Aorta (tissue), 5 donors: ENCODE data around the gene PARP8. TPM values are rescaled to one million over a fixed set of nuclear protein-coding genes. Genes with fewer than 3 reads are reported as not detected.

Experiments used
- ATAC-seq: fragments of 200-7000 bp; cut with Tn5 transposase; one replicate; pipeline ENCODE4 v1.9.1; 2022; ENCODE audit warnings: moderate library complexity; ENCODE audit not compliant: low FRiP score
- DNase-seq, 2 donors: peaks; one replicate each; pipeline ENCODE4 v3.0.0-alpha.2; 2020
- H3K27ac ChIP-seq, 2 donors: one replicate each; pipeline ENCODE4 v1.5.1; 2013; ENCODE audit warnings: low read length in 2 of 2, mild to moderate bottlenecking in 2 of 2, moderate library complexity in 2 of 2, control low read depth in 1 of 2, inconsistent platforms in 1 of 2, low read depth in 1 of 2
- H3K27me3 ChIP-seq, 2 donors: one replicate each; pipeline ENCODE4 v1.6.1; 2013; ENCODE audit warnings: control low read depth in 1 of 2, low read length in 1 of 2, mild to moderate bottlenecking in 1 of 2, moderate library complexity in 1 of 2; ENCODE audit not compliant: insufficient read depth in 2 of 2, control insufficient read depth in 1 of 2
- H3K36me3 ChIP-seq, 2 donors: one replicate each; pipeline ENCODE4 v1.6.1; 2013; ENCODE audit warnings: control low read depth in 1 of 2, low read length in 1 of 2, mild to moderate bottlenecking in 1 of 2; ENCODE audit not compliant: insufficient read depth in 2 of 2, control insufficient read depth in 1 of 2
- H3K4me1 ChIP-seq, 2 donors: one replicate each; pipeline ENCODE4 v1.6.1; 2013; ENCODE audit warnings: low read length in 2 of 2, control low read depth in 1 of 2, mild to moderate bottlenecking in 1 of 2, moderate library complexity in 1 of 2; ENCODE audit not compliant: insufficient read depth in 2 of 2, control insufficient read depth in 1 of 2
- H3K4me3 ChIP-seq, 2 donors: one replicate each; pipeline ENCODE4 v1.5.1; 2013; ENCODE audit warnings: low read length in 2 of 2, control low read depth in 1 of 2, mild to moderate bottlenecking in 1 of 2
- H3K9me3 ChIP-seq: one replicate; pipeline ENCODE4 v1.6.1; 2013; ENCODE audit warnings: mild to moderate bottlenecking, low read length; ENCODE audit not compliant: control insufficient read depth
- WGBS, 2 donors: extraction: QIAGEN DNeasy Blood & Tissue Kit; methylation state at CpG; one replicate each; pipeline ENCODE4 v1.1.7; 2013; 5-methylcytosine and 5-hydroxymethylcytosine counted together
- intact Hi-C, 2 donors: fragments of 100-400 bp; cut with DNase I; formaldehyde crosslinking; loops; one replicate each; pipeline versions ENCODE4 v1.14.2 to v1.15.0; 2022
- polyA plus RNA-seq, 2 donors: library from polyadenylated mRNA; stranded (reverse); fragments of 200-250 nt; gene quantifications; one replicate each; pipeline ENCODE4 v1.2.3, GENCODE V29; 2013
- total RNA-seq, 2 donors: library from RNA; stranded (reverse); fragmentation: NEBNext Ultra II Directional; extraction: Animal tissue kit (Norgen Biotek cat#: 25700); gene quantifications; one replicate each; pipeline ENCODE4 v1.2.1, GENCODE V29; 2021
- donor health status: healthy with polysubstance abuse.
- donor health status: Bipolar disorder and iron deficiency.
- donor health status: DM: no; HTN: no; CAD: no.
- donor health status: DM: no; HTN: no; CAD: no.
- donor health status: DM: yes; HTN: yes; CAD: no.

PARP8 gene
- total and polyA plus RNA-seq, 4 donors, result 5.3 to 47.6 (median 19.5) TPM

DNA sequence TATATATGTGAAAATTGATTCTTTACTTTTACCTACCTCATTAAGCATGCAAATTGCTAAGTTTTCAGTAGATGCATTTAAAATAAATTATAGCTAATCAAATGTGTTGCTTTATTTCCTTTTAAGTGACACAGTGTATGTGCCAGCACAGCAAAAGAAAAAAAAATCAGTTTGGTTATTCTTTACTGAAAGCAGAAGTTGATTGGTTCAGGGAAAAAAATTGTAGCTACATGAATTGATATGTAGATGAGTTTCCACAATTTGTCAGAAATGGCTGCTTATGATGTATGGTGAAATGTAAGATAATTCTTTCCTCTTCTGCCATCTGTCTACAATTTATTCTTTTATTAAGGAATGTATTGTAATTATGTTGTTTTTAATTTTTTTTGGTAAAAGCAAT is 57.8 kb downstream of the PARP8 start:
- H3K4me3 ChIP-seq, result no peak overlapping the region
- no peaks in the 10 kb centered on the region for H3K9me3 ChIP-seq
- no peaks in the 10 kb centered on the region for H3K36me3 ChIP-seq
- no peak for ATAC-seq
- no peaks in the 10 kb centered on the region for H3K27me3 ChIP-seq
- peaks cover 0 to 2% of the 10 kb centered on the region in 2 donors for H3K4me1 ChIP-seq
- DNase-seq, result no peak
- H3K27ac ChIP-seq, result no peak overlapping the region
- intact Hi-C loops, result no loop called here

DNA sequence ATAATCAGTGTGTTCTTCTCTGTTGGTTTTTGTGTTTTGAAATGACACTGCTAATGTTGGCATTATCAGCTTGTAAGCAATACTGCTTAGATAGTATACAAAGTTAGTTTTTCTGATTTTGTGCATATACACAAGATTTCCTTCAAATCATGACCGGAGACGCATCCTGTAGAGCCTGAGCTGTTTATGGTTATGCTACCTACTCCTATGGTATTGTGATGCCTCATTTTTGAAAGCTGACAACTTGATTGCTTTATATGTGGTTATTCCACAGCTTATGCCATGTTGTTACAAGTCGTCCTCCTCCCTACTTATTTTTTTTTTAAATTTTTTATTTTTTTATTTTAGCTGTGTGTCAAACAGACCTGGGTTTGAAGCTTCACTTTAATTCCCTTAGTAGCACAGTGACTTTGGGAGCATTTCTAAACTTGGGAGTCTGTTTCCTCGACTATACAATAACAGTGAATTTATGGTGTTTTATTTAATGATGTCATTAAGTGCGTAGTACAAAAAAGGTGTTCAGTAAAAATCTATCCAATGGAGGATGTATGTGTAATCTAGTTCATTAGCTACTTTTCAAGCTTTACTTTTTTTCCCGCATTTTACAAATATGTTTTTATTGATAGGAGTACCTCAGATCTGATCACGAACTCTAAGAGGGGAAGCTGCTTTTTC is 59.5 kb downstream of the PARP8 start:
- no peak overlapping the region for H3K4me3 ChIP-seq
- no peaks in the 10 kb centered on the region for H3K9me3 ChIP-seq
- no peaks in the 10 kb centered on the region for H3K27me3 ChIP-seq
- 91 to 94% methylated on average over 7 of the region's 7 CpGs for WGBS, 2 donors
- no peaks in the 10 kb centered on the region for H3K36me3 ChIP-seq
- ATAC-seq (no peak), DNase-seq (no peak)
- intact Hi-C loops, result no loop called here
- no peak overlapping the region for H3K27ac ChIP-seq
- H3K4me1 ChIP-seq, result peaks cover 0 to 2% of the 10 kb centered on the region in 2 donors

- H3K36me3 ChIP-seq, result no peaks in the 10 kb centered on the region
- 83% methylated on average over 3 of the region's 3 CpGs for WGBS, 2 donors
- H3K4me3 ChIP-seq, result no peak overlapping the region
- no peaks in the 10 kb centered on the region for H3K27me3 ChIP-seq
- H3K4me1 ChIP-seq, result peaks cover 0 to 2% of the 10 kb centered on the region in 2 donors
- no peak for ATAC-seq
- intact Hi-C loops, result no loop called here
- no peak overlapping the region for H3K27ac ChIP-seq
- H3K9me3 ChIP-seq, result no peaks in the 10 kb centered on the region
- no peak for DNase-seq
Measured at GRCh38 chr5:50726475-50727148, 60.2 kb downstream of the PARP8 start.

DNA sequence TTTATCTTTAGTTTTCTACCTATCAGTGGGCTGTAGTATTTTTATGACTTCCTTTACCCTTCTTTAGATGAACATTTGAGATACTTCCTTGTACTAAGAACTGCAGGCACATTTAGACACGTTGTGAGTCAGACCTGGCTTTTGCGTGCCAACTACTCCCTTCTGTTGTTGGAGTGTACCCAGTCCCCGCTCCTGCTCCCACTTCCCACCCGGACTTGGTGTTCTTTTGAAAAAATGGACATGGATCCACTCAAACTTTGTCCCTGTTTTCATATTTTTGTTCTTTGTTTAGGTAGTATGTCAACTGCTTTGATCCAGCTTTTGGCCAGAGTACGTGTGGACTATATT is 60.7 kb downstream of the PARP8 start:
- 10 to 17% methylated on average over 5 of the region's 5 CpGs for WGBS, 2 donors
- ATAC-seq, result no peak
- Histone ChIP-seq H3K36me3 (no peaks in the 10 kb centered on the region), H3K4me1 (peaks cover 0 to 2% of the 10 kb centered on the region in 2 donors), H3K9me3 (no peaks in the 10 kb centered on the region), H3K4me3 (no peak overlapping the region), H3K27me3 (no peaks in the 10 kb centered on the region), H3K27ac (no peak overlapping the region)
- DNase-seq, result peak; percentile 56 to 73
- intact Hi-C loops, result no loop called here

- no peak for DNase-seq
- H3K9me3 ChIP-seq, result no peaks in the 10 kb centered on the region
- no peaks in the 10 kb centered on the region for H3K27me3 ChIP-seq
- no peak for ATAC-seq
- H3K4me3 ChIP-seq, result no peak overlapping the region
- intact Hi-C loops, result no loop called here
- H3K36me3 ChIP-seq, result no peaks in the 10 kb centered on the region
- peaks cover 0 to 2% of the 10 kb centered on the region in 2 donors for H3K4me1 ChIP-seq
- 95 to 96% methylated on average over 2 of the region's 2 CpGs for WGBS, 2 donors
- H3K27ac ChIP-seq, result no peak overlapping the region
Measured at GRCh38 chr5:50727845-50728244, 61.4 kb downstream of the PARP8 start.

DNA sequence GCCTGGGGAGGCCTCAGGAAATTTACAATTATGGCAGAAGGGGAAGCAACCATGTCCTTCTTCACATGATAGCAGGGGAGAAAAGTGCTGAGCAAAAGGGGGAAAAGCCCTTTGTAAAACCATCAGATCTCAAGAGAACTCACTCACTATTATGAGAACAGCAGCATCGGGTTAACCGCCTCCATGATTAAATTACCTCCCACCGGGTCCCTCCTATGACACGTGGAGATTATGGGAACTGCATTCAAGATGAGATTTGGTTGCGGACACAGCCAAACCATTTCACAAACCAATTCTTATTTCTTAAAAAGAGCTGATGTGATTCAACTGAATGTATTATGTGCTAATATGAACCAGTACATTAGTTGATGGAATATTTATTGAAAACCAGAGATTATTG is 63.9 kb downstream of the PARP8 start:
- Histone ChIP-seq H3K27me3 (no peaks in the 10 kb centered on the region), H3K27ac (no peak overlapping the region), H3K9me3 (no peaks in the 10 kb centered on the region), H3K4me3 (no peak overlapping the region), H3K4me1 (peaks cover 0 to 2% of the 10 kb centered on the region in 2 donors), H3K36me3 (no peaks in the 10 kb centered on the region)
- intact Hi-C loops, result no loop called here
- 82 to 92% methylated on average over 5 of the region's 5 CpGs for WGBS, 2 donors
- DNase-seq, result no peak
- no peak for ATAC-seq

- no peak overlapping the region for H3K4me3 ChIP-seq
- 87 to 88% methylated on average over 4 of the region's 4 CpGs for WGBS, 2 donors
- H3K27ac ChIP-seq, result no peak overlapping the region
- ATAC-seq (no peak), DNase-seq (no peak)
- intact Hi-C loops, result no loop called here
- H3K4me1 ChIP-seq, result peaks cover 0 to 2% of the 10 kb centered on the region in 2 donors
- no peaks in the 10 kb centered on the region for H3K9me3 ChIP-seq
- no peaks in the 10 kb centered on the region for H3K27me3 ChIP-seq
- H3K36me3 ChIP-seq, result no peaks in the 10 kb centered on the region
Measured at GRCh38 chr5:50730841-50731240, 64.4 kb downstream of the PARP8 start.

DNA sequence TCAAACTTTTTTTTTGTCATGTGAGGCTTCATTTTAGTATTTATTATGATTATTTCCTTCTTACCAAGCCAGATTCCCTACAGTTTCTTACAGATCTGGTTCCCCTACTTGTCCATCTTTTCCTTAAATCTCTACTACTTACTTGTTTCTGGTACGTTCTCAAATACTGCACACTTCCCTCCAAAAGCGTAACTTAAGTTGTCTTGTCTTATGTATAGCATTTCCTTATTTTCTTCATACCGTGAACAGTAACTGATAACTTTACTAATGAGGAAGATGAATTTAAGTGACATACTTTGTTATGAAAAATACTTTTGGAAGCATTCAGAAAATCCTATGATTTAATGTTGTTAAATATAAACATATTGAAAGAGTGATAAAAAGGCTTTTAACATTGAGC is 67.3 kb downstream of the PARP8 start:
- DNase-seq (no peak), ATAC-seq (no peak)
- Histone ChIP-seq H3K36me3 (no peaks in the 10 kb centered on the region), H3K4me3 (no peak overlapping the region), H3K9me3 (no peaks in the 10 kb centered on the region), H3K27me3 (no peaks in the 10 kb centered on the region), H3K27ac (no peak overlapping the region), H3K4me1 (no peaks in the 10 kb centered on the region)
- WGBS, 2 donors, result 96 to 98% methylated on average over 3 of the region's 3 CpGs
- intact Hi-C loops, result no loop called here

DNA sequence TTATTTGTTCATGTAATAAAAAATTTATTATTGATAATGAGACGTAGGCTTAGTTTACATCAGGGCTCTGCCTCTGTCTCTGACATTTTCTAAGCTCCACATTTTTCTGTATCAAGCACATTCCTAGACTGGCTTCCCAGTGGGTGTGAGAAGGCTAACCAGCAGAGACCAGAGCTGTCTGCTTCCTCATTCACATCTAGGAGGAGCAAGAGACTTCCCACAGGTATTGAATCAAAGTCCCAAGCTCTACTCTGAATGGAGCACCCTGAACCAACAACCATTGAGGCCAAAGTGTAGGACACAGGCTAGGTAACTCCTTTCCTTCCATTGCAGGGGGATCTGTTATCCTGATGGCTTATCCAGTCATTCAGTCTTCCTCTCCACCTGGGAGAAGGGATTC is 72.4 kb downstream of the PARP8 start:
- WGBS, 2 donors, result 70 to 81% methylated on average over 1 of the region's 1 CpG
- intact Hi-C loops, result no loop called here
- ATAC-seq, result no peak

More for the DNA sequence above, 72.4 kb downstream of the PARP8 start:
- Histone ChIP-seq H3K36me3 (no peaks in the 10 kb centered on the region), H3K4me3 (no peak overlapping the region), H3K27ac (no peak overlapping the region), H3K4me1 (no peaks in the 10 kb centered on the region), H3K9me3 (no peaks in the 10 kb centered on the region), H3K27me3 (no peaks in the 10 kb centered on the region)
- no peak for DNase-seq
